Measurements from ENCODE around the gene LRP1.

Gene LRP1

GRCh38 chr12:57194253-57194652 is 66.0 kb downstream of the LRP1 start:
- no peak for DNase-seq (ENCODE audit: low read depth in 2 of 2)

- DNase-seq (ENCODE audit: low read depth in 2 of 2) = no peak
Observed at GRCh38 chr12:57195186-57195585, 66.9 kb downstream of the LRP1 start.

- no peak for DNase-seq (ENCODE audit: low read depth in 2 of 2)
Observed at GRCh38 chr12:57195611-57196371, 67.5 kb downstream of the LRP1 start.

GRCh38 chr12:57196439-57196838 is 68.2 kb downstream of the LRP1 start:
- DNase-seq (ENCODE audit: low read depth in 2 of 2) = no peak

- no peak for DNase-seq (ENCODE audit: low read depth in 2 of 2)
Observed at GRCh38 chr12:57196956-57197355, 68.7 kb downstream of the LRP1 start.

- no peak for DNase-seq (ENCODE audit: low read depth in 2 of 2)
Observed at GRCh38 chr12:57198329-57198728, 70.0 kb downstream of the LRP1 start.

- DNase-seq (ENCODE audit: low read depth in 2 of 2) = no peak
Observed at GRCh38 chr12:57199191-57199590, 70.9 kb downstream of the LRP1 start.

- no peak for DNase-seq (ENCODE audit: low read depth in 2 of 2)
Observed at GRCh38 chr12:57200497-57200896, 72.2 kb downstream of the LRP1 start.

GRCh38 chr12:57201219-57201618 is 72.9 kb downstream of the LRP1 start:
- DNase-seq (ENCODE audit: low read depth in 2 of 2) = no peak

GRCh38 chr12:57201631-57202030 is 73.3 kb downstream of the LRP1 start:
- no peak for DNase-seq (ENCODE audit: low read depth in 2 of 2)

GRCh38 chr12:57202321-57202720 is 74.0 kb downstream of the LRP1 start:
- DNase-seq (ENCODE audit: low read depth in 2 of 2) = no peak

- DNase-seq (ENCODE audit: low read depth in 2 of 2) = no peak
Observed at GRCh38 chr12:57203201-57203600, 74.9 kb downstream of the LRP1 start.

GRCh38 chr12:57203791-57204190 is 75.5 kb downstream of the LRP1 start:
- DNase-seq (ENCODE audit: low read depth in 2 of 2) = no peak

GRCh38 chr12:57204454-57204853 is 76.2 kb downstream of the LRP1 start:
- DNase-seq (ENCODE audit: low read depth in 2 of 2) = no peak

GRCh38 chr12:57205186-57205585 is 76.9 kb downstream of the LRP1 start:
- DNase-seq (ENCODE audit: low read depth in 2 of 2) = no peak

- DNase-seq (ENCODE audit: low read depth in 2 of 2) = no peak
Observed at GRCh38 chr12:57205931-57206330, 77.6 kb downstream of the LRP1 start.

- no peak for DNase-seq (ENCODE audit: low read depth in 2 of 2)
Observed at GRCh38 chr12:57207731-57208630, 79.7 kb downstream of the LRP1 start.

- no peak for DNase-seq (ENCODE audit: low read depth in 2 of 2)
Observed at GRCh38 chr12:57208631-57209282, 80.5 kb downstream of the LRP1 start.

- no peak for DNase-seq (ENCODE audit: low read depth in 2 of 2)
Observed at GRCh38 chr12:57209916-57210315, 81.6 kb downstream of the LRP1 start.

- DNase-seq (ENCODE audit: low read depth in 2 of 2) = no peak
Observed at GRCh38 chr12:57210461-57210860, 82.2 kb downstream of the LRP1 start.

- no peak for DNase-seq (ENCODE audit: low read depth in 2 of 2)
Observed at GRCh38 chr12:57210926-57211692, 82.8 kb downstream of the LRP1 start.

Data from stimulated activated CD8-positive, alpha-beta memory T cell treated with anti-CD3 and anti-CD28 coated beads, Interleukin-7, amount 100 ng/mL, for 1 hour (primary cell).